Loucy (cell line): ENCODE results near the gene RAD52.

ENCODE experiments used
- H2AFZ ChIP-seq: fragments of 200-600 bp; sonication (generic); 2 replicates; pipeline ENCODE4 v1.6.0; 2016; ENCODE audit warnings: antibody characterized with exemption, mild to moderate bottlenecking, low read length, moderate library complexity
- H3F3A ChIP-seq: fragments of 200-600 bp; 2 replicates; pipeline ENCODE4 v1.6.0; 2016; ENCODE audit warnings: antibody characterized with exemption, low read depth, mild to moderate bottlenecking
- H3K27me3 ChIP-seq: fragments of 200-600 bp; sonication (generic); 2 replicates; pipeline ENCODE4 v1.6.1; 2014; ENCODE audit warnings: low read length, mild to moderate bottlenecking; ENCODE audit not compliant: insufficient read depth, poor library complexity, severe bottlenecking
- H3K36me3 ChIP-seq: fragments of 200-600 bp; sonication (generic); 2 replicates; pipeline ENCODE4 v1.6.1; 2016; ENCODE audit warnings: low read length; ENCODE audit not compliant: insufficient read depth
- H3K4me1 ChIP-seq: fragments of 200-600 bp; sonication (generic); 2 replicates; pipeline ENCODE4 v1.5.1; 2014; ENCODE audit warnings: low read length, mild to moderate bottlenecking; ENCODE audit not compliant: insufficient read depth, poor library complexity, severe bottlenecking
- H3K4me2 ChIP-seq: fragments of 200-600 bp; sonication (generic); 2 replicates; pipeline ENCODE4 v1.6.0; 2014; ENCODE audit warnings: antibody characterized with exemption, low read length, low read depth, mild to moderate bottlenecking; ENCODE audit not compliant: poor library complexity, severe bottlenecking
- H3K4me3 ChIP-seq: fragments of 200-600 bp; sonication (generic); 2 replicates; pipeline ENCODE4 v1.5.1; 2014; ENCODE audit warnings: low read length, mild to moderate bottlenecking, mixed read lengths; ENCODE audit not compliant: poor library complexity, severe bottlenecking
- H3K79me2 ChIP-seq: fragments of 200-600 bp; sonication (generic); 2 replicates; pipeline ENCODE4 v1.6.1; 2014; ENCODE audit warnings: low read length; ENCODE audit not compliant: insufficient read depth
- H3K9ac ChIP-seq: fragments of 200-600 bp; sonication (generic); 2 replicates; pipeline ENCODE4 v1.6.0; 2014; ENCODE audit warnings: mild to moderate bottlenecking, low read depth, low read length, moderate library complexity; ENCODE audit not compliant: poor library complexity, severe bottlenecking
- H3K9me2 ChIP-seq: fragments of 200-600 bp; sonication (generic); replicated peaks from 2 replicates; pipeline ENCODE4 v1.6.1; 2016; ENCODE audit warnings: low read depth, low read length, mixed read lengths
- H3K9me3 ChIP-seq: fragments of 200-600 bp; sonication (generic); 2 replicates; pipeline ENCODE4 v1.6.1; 2014; ENCODE audit warnings: mild to moderate bottlenecking, antibody characterized with exemption, low read length, low read depth; ENCODE audit not compliant: insufficient read depth
- H4K20me1 ChIP-seq: fragments of 200-600 bp; sonication (generic); 2 replicates; pipeline ENCODE4 v1.6.0; 2014; ENCODE audit warnings: antibody characterized with exemption, low read length, mild to moderate bottlenecking; ENCODE audit not compliant: insufficient read depth, poor library complexity, severe bottlenecking
- CTCF ChIP-seq: fragments of 200-600 bp; sonication (generic); conservative IDR thresholded peaks from 2 replicates; pipeline ENCODE4 v1.5.1; 2014; ENCODE audit warnings: mild to moderate bottlenecking, antibody characterized with exemption, low read length
- EZH2phosphoT487 ChIP-seq: fragments of 200-600 bp; IDR thresholded peaks from 2 replicates; pipeline ENCODE4 v1.6.1; 2018; ENCODE audit warnings: antibody characterized with exemption, mild to moderate bottlenecking, moderate library complexity, borderline replicate concordance

Gene RAD52

GRCh38 chr12:967641-968040 is 18.1 kb upstream of the RAD52 start:
- no peak overlapping the region for H3K4me2 ChIP-seq
- no peaks in the 10 kb centered on the region for H3K79me2 ChIP-seq
- H3K9me2 ChIP-seq = no peaks in the 10 kb centered on the region
- no peaks in the 10 kb centered on the region for H3K27me3 ChIP-seq
- H3K9ac ChIP-seq = no peak overlapping the region
- H3K9me3 ChIP-seq = no peaks in the 10 kb centered on the region
- H3K4me3 ChIP-seq = no peak overlapping the region
- no peaks in the 10 kb centered on the region for H4K20me1 ChIP-seq
- no peaks in the 10 kb centered on the region for H3K4me1 ChIP-seq
- no peak for TF ChIP-seq EZH2phosphoT487
- TF ChIP-seq CTCF = no peak
- H3K36me3 ChIP-seq = no peaks in the 10 kb centered on the region
- H3F3A ChIP-seq = no peaks in the 10 kb centered on the region; the same call in 1 of the 2 replicates
- H2AFZ ChIP-seq = no peak overlapping the region

GRCh38 chr12:966724-967123 is 17.2 kb upstream of the RAD52 start:
- no peaks in the 10 kb centered on the region for H3K9me2 ChIP-seq
- H3K36me3 ChIP-seq = no peaks in the 10 kb centered on the region
- TF ChIP-seq EZH2phosphoT487 (no peak), CTCF (no peak)
- H3K27me3 ChIP-seq = no peaks in the 10 kb centered on the region
- H2AFZ ChIP-seq = no peak overlapping the region
- H3K4me1 ChIP-seq = no peaks in the 10 kb centered on the region
- H3K9ac ChIP-seq = no peak overlapping the region
- H3K79me2 ChIP-seq = no peaks in the 10 kb centered on the region
- H3K4me2 ChIP-seq = no peak overlapping the region
- no peak overlapping the region for H3K4me3 ChIP-seq
- no peaks in the 10 kb centered on the region; the same call in 1 of the 2 replicates for H3F3A ChIP-seq
- no peaks in the 10 kb centered on the region for H3K9me3 ChIP-seq
- no peaks in the 10 kb centered on the region for H4K20me1 ChIP-seq

- Histone ChIP-seq H3K9ac (no peak overlapping the region), H3K79me2 (no peaks in the 10 kb centered on the region), H3K36me3 (no peaks in the 10 kb centered on the region), H3K4me1 (peaks cover 4% of the 10 kb centered on the region), H3K9me2 (no peaks in the 10 kb centered on the region), H3K4me2 (no peak overlapping the region), H3K9me3 (no peaks in the 10 kb centered on the region), H4K20me1 (no peaks in the 10 kb centered on the region), H3K4me3 (no peak overlapping the region), H2AFZ (no peak overlapping the region), H3F3A (no peaks in the 10 kb centered on the region), H3K27me3 (no peaks in the 10 kb centered on the region)
- TF ChIP-seq CTCF (no peak), EZH2phosphoT487 (no peak)
Measured at GRCh38 chr12:958588-959123, 9.2 kb upstream of the RAD52 start.
